ENCODE results near the gene TSG101. TPM values are rescaled to one million over a fixed set of nuclear protein-coding genes. Genes with fewer than 3 reads are reported as not detected.
A peak's percentile ranks its signal among the peaks of the same experiment; 100 is the strongest.

TSG101 gene
- total RNA-seq, 1 experiment from 2014 or later, result 46.9 TPM

GRCh38 chr11:18493310-18493709 lies 33.4 kb downstream of the TSG101 start:
- DNase-seq, result peak; percentile 81
- Histone ChIP-seq H3K79me2 (ENCODE audit: low read length) (no peaks in the 10 kb centered on the region), H3K4me1 (ENCODE audit: insufficient read depth, low read length) (peaks cover 62% of the 10 kb centered on the region), H3K27ac (ENCODE audit: low read length) (peak overlapping the region; percentile 87), H3K36me3 (ENCODE audit: low read depth, low read length) (no peaks in the 10 kb centered on the region), H3K9me3 (ENCODE audit: low read length) (no peaks in the 10 kb centered on the region), H3K4me3 (ENCODE audit: low read length) (peak overlapping the region; percentile 33), H3K27me3 (ENCODE audit: low read length) (no peaks in the 10 kb centered on the region), H3F3A (ENCODE audit: low read length, unreplicated experiment) (peaks cover 12% of the 10 kb centered on the region), H3K9ac (ENCODE audit: low read length) (peak overlapping the region; percentile 26; the same call in 1 of the 2 replicates), H4K20me1 (ENCODE audit: low read length) (no peaks in the 10 kb centered on the region), H2AFZ (ENCODE audit: low read length) (no peak overlapping the region), H3K9me2 (replicated peaks; ENCODE audit: low read length) (no peaks in the 10 kb centered on the region), H3K4me2 (ENCODE audit: low read length) (peak overlapping the region; percentile 72)
- CTCF ChIA-PET, result interaction anchor here (1.2 to 1.9 kb wide), 2 partner anchors 83 to 249 kb away, joined by 4 to 7 read pairs; no protein-coding TSS in a partner anchor
- POLR2A ChIA-PET (ENCODE audit: unreplicated experiment), result interaction anchor here (0.6 to 1.4 kb wide), 3 partner anchors 11 to 1443 kb away, joined by 3 to 11 read pairs (median 4); partner anchors contain the start of gene TSG101
- intact Hi-C loops (cut with micrococcal nuclease), result loop anchor here (2.0 to 10.0 kb wide), 3 partner anchors 33 to 169 kb away; partner anchors contain the start of genes GTF2H1, HPS5 and TSG101
- TF ChIP-seq CTCF (conservative IDR thresholded peaks at IDR 0.05; ENCODE audit: low read depth, low read length) (no peak), EZH2 (IDR thresholded peaks at IDR 0.05; ENCODE audit: low read length, unreplicated experiment) (no peak), EZH2phosphoT487 (IDR thresholded peaks at IDR 0.05; ENCODE audit: borderline replicate concordance, low read length) (no peak)
- ATAC-seq, result peak; percentile 85
- no TSS peak for BruUV-seq (replicated peaks)

- Histone ChIP-seq H3K27me3 (ENCODE audit: low read length) (no peaks in the 10 kb centered on the region), H2AFZ (ENCODE audit: low read length) (no peak overlapping the region), H3K9me2 (replicated peaks; ENCODE audit: low read length) (no peaks in the 10 kb centered on the region), H3K9me3 (ENCODE audit: low read length) (no peaks in the 10 kb centered on the region), H3K4me3 (ENCODE audit: low read length) (peak overlapping the region; percentile 33), H3K4me2 (ENCODE audit: low read length) (peak overlapping the region; percentile 72), H3K27ac (ENCODE audit: low read length) (peak overlapping the region; percentile 87), H3K4me1 (ENCODE audit: insufficient read depth, low read length) (peaks cover 62% of the 10 kb centered on the region), H3K36me3 (ENCODE audit: low read depth, low read length) (no peaks in the 10 kb centered on the region), H3F3A (ENCODE audit: low read length, unreplicated experiment) (peaks cover 12% of the 10 kb centered on the region), H4K20me1 (ENCODE audit: low read length) (no peaks in the 10 kb centered on the region), H3K79me2 (ENCODE audit: low read length) (no peaks in the 10 kb centered on the region), H3K9ac (ENCODE audit: low read length) (peak overlapping the region; percentile 26; the same call in 1 of the 2 replicates)
- TSS peak; percentile 13 for BruUV-seq (replicated peaks)
- peak; percentile 10 for ATAC-seq
- POLR2A ChIA-PET (ENCODE audit: unreplicated experiment), result interaction anchor here (0.6 kb wide), 1 partner anchor 1444 kb away, joined by 3 read pairs; no protein-coding TSS in a partner anchor
- intact Hi-C loops (cut with micrococcal nuclease), result loop anchor here (2.0 to 10.0 kb wide), 3 partner anchors 34 to 168 kb away; partner anchors contain the start of genes GTF2H1, HPS5 and TSG101
- TF ChIP-seq EZH2 (IDR thresholded peaks at IDR 0.05; ENCODE audit: low read length, unreplicated experiment), result no peak
- no peak for TF ChIP-seq CTCF (conservative IDR thresholded peaks at IDR 0.05; ENCODE audit: low read depth, low read length)
- TF ChIP-seq EZH2phosphoT487 (IDR thresholded peaks at IDR 0.05; ENCODE audit: borderline replicate concordance, low read length), result no peak
- peak; percentile 52 for DNase-seq
- CTCF ChIA-PET, result interaction anchor here (1.2 to 1.9 kb wide), 2 partner anchors 82 to 249 kb away, joined by 4 to 7 read pairs; no protein-coding TSS in a partner anchor
These were observed 33.9 kb downstream of the TSG101 start for GRCh38 chr11:18492888-18493287.

GRCh38 chr11:18491924-18492323 lies 34.8 kb downstream of the TSG101 start:
- TF ChIP-seq EZH2phosphoT487 (IDR thresholded peaks at IDR 0.05; ENCODE audit: borderline replicate concordance, low read length), result no peak
- TF ChIP-seq EZH2 (IDR thresholded peaks at IDR 0.05; ENCODE audit: low read length, unreplicated experiment), result no peak
- no peak for TF ChIP-seq CTCF (conservative IDR thresholded peaks at IDR 0.05; ENCODE audit: low read depth, low read length)
- H3K27me3 ChIP-seq (ENCODE audit: low read length), result no peaks in the 10 kb centered on the region
- intact Hi-C loops (cut with micrococcal nuclease), result loop anchor here (2.0 to 10.0 kb wide), 3 partner anchors 35 to 167 kb away; partner anchors contain the start of genes GTF2H1, HPS5 and TSG101
- DNase-seq, result peak; percentile 59
- no peak overlapping the region for H2AFZ ChIP-seq (ENCODE audit: low read length)
- H3K9me2 ChIP-seq (replicated peaks; ENCODE audit: low read length), result no peaks in the 10 kb centered on the region
- H4K20me1 ChIP-seq (ENCODE audit: low read length), result no peaks in the 10 kb centered on the region
- no peaks in the 10 kb centered on the region for H3K36me3 ChIP-seq (ENCODE audit: low read depth, low read length)
- peak overlapping the region; percentile 33 for H3K4me3 ChIP-seq (ENCODE audit: low read length)
- ATAC-seq, result peak; percentile 16
- POLR2A ChIA-PET (ENCODE audit: unreplicated experiment), result interaction anchor here (0.6 kb wide), 1 partner anchor 759 kb away, joined by 9 read pairs; no protein-coding TSS in a partner anchor
- H3K4me1 ChIP-seq (ENCODE audit: insufficient read depth, low read length), result peaks cover 62% of the 10 kb centered on the region
- H3K4me2 ChIP-seq (ENCODE audit: low read length), result peak overlapping the region; percentile 72
- peak overlapping the region; percentile 87 for H3K27ac ChIP-seq (ENCODE audit: low read length)
- H3K9me3 ChIP-seq (ENCODE audit: low read length), result no peaks in the 10 kb centered on the region
- no peaks in the 10 kb centered on the region for H3K79me2 ChIP-seq (ENCODE audit: low read length)
- no peak overlapping the region for H3K9ac ChIP-seq (ENCODE audit: low read length)
- no TSS peak for BruUV-seq (replicated peaks)
- CTCF ChIA-PET, result no interaction called here
- H3F3A ChIP-seq (ENCODE audit: low read length, unreplicated experiment), result peaks cover 12% of the 10 kb centered on the region

Measured in PC-3 (cell line).